Thyroid gland (tissue), 4 donors: ENCODE data around the gene CDR2.

ENCODE experiments used
- POLR2A ChIP-seq, 2 donors: fragments of 450-650 bp; IDR thresholded peaks; one replicate each; pipeline ENCODE4 v1.6.1; 2017; ENCODE audit warnings: antibody characterized with exemption in 2 of 2, mild to moderate bottlenecking in 2 of 2, moderate library complexity in 1 of 2
- TF ChIP-seq, protein P1 (sequence below), 6 experiments: fragments of 200-600 bp in 3 of 6; fragments of 450-650 bp in 3 of 6; sonication (generic) in 3 of 6; IDR thresholded peaks; one replicate each; pipeline ENCODE4 v1.5.1; 2016 to 2019; ENCODE audit warnings: antibody characterized with exemption in 6 of 6, mild to moderate bottlenecking in 2 of 6, inconsistent platforms in 1 of 6, moderate library complexity in 1 of 6

DNA sequence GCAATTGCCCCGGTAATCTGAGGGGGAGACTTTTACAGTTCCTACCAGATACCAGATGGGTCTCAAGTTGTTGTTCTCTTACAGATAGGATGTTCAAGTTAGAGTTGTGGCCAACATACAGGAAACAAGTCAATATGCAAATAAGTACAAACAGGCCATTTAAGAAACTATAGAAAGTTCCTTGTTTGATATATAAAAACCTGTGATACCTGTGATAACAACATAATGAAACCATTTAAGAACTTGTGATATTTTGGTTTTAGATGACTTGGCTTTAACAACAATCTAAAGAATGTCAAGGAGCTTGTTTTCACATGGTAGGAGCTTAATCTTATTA lies 16.8 kb downstream of the CDR2 start:
- TF ChIP-seq, protein P1, sequence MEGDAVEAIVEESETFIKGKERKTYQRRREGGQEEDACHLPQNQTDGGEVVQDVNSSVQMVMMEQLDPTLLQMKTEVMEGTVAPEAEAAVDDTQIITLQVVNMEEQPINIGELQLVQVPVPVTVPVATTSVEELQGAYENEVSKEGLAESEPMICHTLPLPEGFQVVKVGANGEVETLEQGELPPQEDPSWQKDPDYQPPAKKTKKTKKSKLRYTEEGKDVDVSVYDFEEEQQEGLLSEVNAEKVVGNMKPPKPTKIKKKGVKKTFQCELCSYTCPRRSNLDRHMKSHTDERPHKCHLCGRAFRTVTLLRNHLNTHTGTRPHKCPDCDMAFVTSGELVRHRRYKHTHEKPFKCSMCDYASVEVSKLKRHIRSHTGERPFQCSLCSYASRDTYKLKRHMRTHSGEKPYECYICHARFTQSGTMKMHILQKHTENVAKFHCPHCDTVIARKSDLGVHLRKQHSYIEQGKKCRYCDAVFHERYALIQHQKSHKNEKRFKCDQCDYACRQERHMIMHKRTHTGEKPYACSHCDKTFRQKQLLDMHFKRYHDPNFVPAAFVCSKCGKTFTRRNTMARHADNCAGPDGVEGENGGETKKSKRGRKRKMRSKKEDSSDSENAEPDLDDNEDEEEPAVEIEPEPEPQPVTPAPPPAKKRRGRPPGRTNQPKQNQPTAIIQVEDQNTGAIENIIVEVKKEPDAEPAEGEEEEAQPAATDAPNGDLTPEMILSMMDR (IDR thresholded peaks at IDR 0.05): no peak
- TF ChIP-seq POLR2A (IDR thresholded peaks at IDR 0.05): no peak
